Muscle layer of colon (tissue), 2 donors: ENCODE measurements around the gene TBXAS1.

Experiments
- H3K27ac ChIP-seq: one replicate; pipeline ENCODE4 v1.7.0; 2013; ENCODE audit warnings: low read depth, mild to moderate bottlenecking, low read length, moderate library complexity
- H3K27me3 ChIP-seq, 2 donors: one replicate each; pipeline ENCODE4 v1.7.0; 2013; ENCODE audit warnings: low read length in 2 of 2, mild to moderate bottlenecking in 2 of 2; ENCODE audit not compliant: insufficient read depth in 2 of 2, control insufficient read depth in 1 of 2
- H3K36me3 ChIP-seq: one replicate; pipeline ENCODE4 v1.7.0; 2013; ENCODE audit warnings: mild to moderate bottlenecking, low read length; ENCODE audit not compliant: insufficient read depth
- H3K4me1 ChIP-seq: one replicate; pipeline ENCODE4 v1.7.0; 2013; ENCODE audit warnings: mild to moderate bottlenecking, low read length; ENCODE audit not compliant: insufficient read depth
- H3K4me3 ChIP-seq, 2 donors: one replicate each; pipeline ENCODE4 v1.7.0; 2013; ENCODE audit warnings: low read length in 2 of 2, low read depth in 1 of 2, mild to moderate bottlenecking in 1 of 2, moderate library complexity in 1 of 2
- H3K9ac ChIP-seq: one replicate; pipeline ENCODE4 v1.7.0; 2013; ENCODE audit warnings: low read length
- H3K9me3 ChIP-seq: one replicate; pipeline ENCODE4 v1.7.0; 2013; ENCODE audit warnings: mild to moderate bottlenecking, low read length
- donor health status: abdominal sarcoma.
- donor health status: Adenocarcinoma of cecum.

TBXAS1 gene

GRCh38 chr7:139857791-139858190 lies 28.7 kb downstream of the TBXAS1 start:
- no peaks in the 10 kb centered on the region for H3K36me3 ChIP-seq
- no peaks in the 10 kb centered on the region for H3K9me3 ChIP-seq
- no peaks in the 10 kb centered on the region for H3K4me1 ChIP-seq
- no peak overlapping the region for H3K9ac ChIP-seq
- no peaks in the 10 kb centered on the region for H3K27me3 ChIP-seq
- H3K4me3 ChIP-seq: no peak overlapping the region
- no peak overlapping the region for H3K27ac ChIP-seq

DNA sequence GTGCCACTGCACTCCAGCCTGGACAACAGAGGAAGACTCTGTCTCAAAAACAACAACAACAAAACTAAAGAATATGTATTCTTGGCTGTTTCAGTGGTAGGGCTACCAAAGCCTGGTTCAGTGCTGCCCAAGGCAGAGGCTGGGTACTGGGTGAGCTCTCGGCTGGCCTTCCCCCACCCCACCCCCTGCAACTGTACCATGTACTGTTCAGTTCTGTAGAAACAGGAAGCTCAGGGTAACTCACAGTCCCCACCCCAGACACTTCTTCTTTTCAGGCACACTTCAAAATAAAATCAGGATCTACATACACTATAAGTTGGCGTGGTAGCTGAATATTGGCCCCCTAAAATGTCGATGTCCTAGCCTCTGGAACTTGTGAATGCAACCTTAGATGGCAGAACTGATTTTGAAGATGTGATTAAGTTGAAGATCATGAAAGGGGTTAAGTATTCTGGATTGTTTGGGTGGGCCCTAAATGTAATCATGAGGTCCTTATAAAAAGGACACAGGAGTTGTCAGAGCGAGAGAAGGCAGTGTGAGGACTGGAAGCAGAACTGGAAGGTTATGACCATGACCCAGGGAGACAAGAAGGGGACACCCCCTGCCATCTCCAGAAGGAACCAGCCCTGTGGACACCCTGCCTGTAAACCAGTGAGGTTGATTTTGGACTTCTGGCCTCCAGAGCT lies 31.2 kb downstream of the TBXAS1 start:
- no peak overlapping the region for H3K9ac ChIP-seq
- H3K36me3 ChIP-seq: no peaks in the 10 kb centered on the region
- H3K27me3 ChIP-seq: no peaks in the 10 kb centered on the region
- no peak overlapping the region for H3K4me3 ChIP-seq
- no peak overlapping the region for H3K27ac ChIP-seq
- no peaks in the 10 kb centered on the region for H3K4me1 ChIP-seq
- peaks cover 6% of the 10 kb centered on the region for H3K9me3 ChIP-seq

DNA sequence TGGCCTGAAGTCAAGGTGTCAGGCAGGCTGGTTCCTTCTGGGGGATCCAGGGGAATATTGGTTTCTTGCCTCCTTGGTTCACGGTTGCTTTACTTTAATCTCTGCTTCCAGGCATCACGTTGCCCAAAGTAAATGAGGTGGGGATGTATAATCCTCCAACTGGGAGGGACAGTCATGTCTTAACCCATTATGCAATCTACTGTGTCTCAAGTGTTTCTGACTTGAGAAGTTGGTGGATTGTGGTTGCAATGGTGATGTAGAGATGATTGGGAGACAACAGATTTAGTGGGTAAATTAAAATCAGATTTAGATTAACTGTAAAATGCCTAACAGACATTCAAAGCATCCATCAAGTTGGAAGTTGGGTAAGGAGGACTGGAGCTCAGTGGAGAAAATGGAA lies 32.7 kb downstream of the TBXAS1 start:
- H3K27me3 ChIP-seq: no peaks in the 10 kb centered on the region

GRCh38 chr7:139866047-139866837 lies 37.2 kb downstream of the TBXAS1 start:
- Histone ChIP-seq H3K9ac (no peak overlapping the region), H3K4me3 (no peak overlapping the region), H3K27ac (no peak overlapping the region), H3K4me1 (no peaks in the 10 kb centered on the region), H3K9me3 (peaks cover 7% of the 10 kb centered on the region), H3K27me3 (no peaks in the 10 kb centered on the region), H3K36me3 (no peaks in the 10 kb centered on the region)

More for the DNA sequence above, 32.7 kb downstream of the TBXAS1 start:
- Histone ChIP-seq H3K36me3 (no peaks in the 10 kb centered on the region), H3K4me1 (no peaks in the 10 kb centered on the region), H3K9me3 (peaks cover 7% of the 10 kb centered on the region), H3K9ac (no peak overlapping the region), H3K27ac (no peak overlapping the region), H3K4me3 (no peak overlapping the region)

- no peaks in the 10 kb centered on the region for H3K4me1 ChIP-seq
- no peak overlapping the region for H3K4me3 ChIP-seq
- H3K9ac ChIP-seq: no peak overlapping the region
- no peak overlapping the region for H3K27ac ChIP-seq
- H3K36me3 ChIP-seq: no peaks in the 10 kb centered on the region
- H3K9me3 ChIP-seq: peaks cover 7% of the 10 kb centered on the region
- no peaks in the 10 kb centered on the region for H3K27me3 ChIP-seq
Measured at GRCh38 chr7:139867847-139868246, 38.8 kb downstream of the TBXAS1 start.

- H3K9ac ChIP-seq: no peak overlapping the region
- peaks cover 5% of the 10 kb centered on the region for H3K9me3 ChIP-seq
- H3K36me3 ChIP-seq: no peaks in the 10 kb centered on the region
- no peaks in the 10 kb centered on the region for H3K27me3 ChIP-seq
- no peaks in the 10 kb centered on the region for H3K4me1 ChIP-seq
- no peak overlapping the region for H3K27ac ChIP-seq
- H3K4me3 ChIP-seq: no peak overlapping the region
Measured at GRCh38 chr7:139869886-139870285, 40.8 kb downstream of the TBXAS1 start.

- Histone ChIP-seq H3K4me3 (no peak overlapping the region), H3K9ac (no peak overlapping the region), H3K27me3 (no peaks in the 10 kb centered on the region), H3K9me3 (no peaks in the 10 kb centered on the region), H3K4me1 (no peaks in the 10 kb centered on the region), H3K27ac (no peak overlapping the region), H3K36me3 (no peaks in the 10 kb centered on the region)
Measured at GRCh38 chr7:139870380-139870779, 41.3 kb downstream of the TBXAS1 start.

- Histone ChIP-seq H3K9me3 (no peaks in the 10 kb centered on the region), H3K4me3 (no peak overlapping the region), H3K4me1 (no peaks in the 10 kb centered on the region), H3K9ac (no peak overlapping the region), H3K27ac (no peak overlapping the region), H3K36me3 (no peaks in the 10 kb centered on the region), H3K27me3 (no peaks in the 10 kb centered on the region)
Measured at GRCh38 chr7:139871331-139871730, 42.3 kb downstream of the TBXAS1 start.

GRCh38 chr7:139871820-139872219 lies 42.8 kb downstream of the TBXAS1 start:
- Histone ChIP-seq H3K4me1 (no peaks in the 10 kb centered on the region), H3K4me3 (no peak overlapping the region), H3K9me3 (no peaks in the 10 kb centered on the region), H3K36me3 (no peaks in the 10 kb centered on the region), H3K9ac (no peak overlapping the region), H3K27me3 (no peaks in the 10 kb centered on the region), H3K27ac (no peak overlapping the region)

- H3K27me3 ChIP-seq: no peaks in the 10 kb centered on the region
- H3K9me3 ChIP-seq: no peaks in the 10 kb centered on the region
- H3K4me1 ChIP-seq: no peaks in the 10 kb centered on the region
- no peak overlapping the region for H3K27ac ChIP-seq
- no peak overlapping the region for H3K9ac ChIP-seq
- no peak overlapping the region for H3K4me3 ChIP-seq
- H3K36me3 ChIP-seq: no peaks in the 10 kb centered on the region
Measured at GRCh38 chr7:139873593-139874301, 44.7 kb downstream of the TBXAS1 start.

DNA sequence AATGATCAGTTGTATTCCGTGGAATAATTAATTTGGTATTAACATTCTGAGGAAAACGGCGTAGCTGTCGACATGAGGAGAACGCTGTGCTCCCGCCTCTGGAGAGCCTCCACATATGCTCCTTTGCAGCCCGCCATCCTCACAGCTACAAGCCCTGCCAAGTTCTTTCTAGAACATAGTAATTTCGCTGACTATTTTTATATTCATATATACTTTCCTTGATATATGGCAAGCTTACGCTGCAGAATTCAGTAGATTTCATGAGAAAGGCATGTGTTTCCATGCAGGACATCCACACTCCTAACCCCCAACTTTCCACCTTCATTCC lies 45.2 kb downstream of the TBXAS1 start:
- Histone ChIP-seq H3K4me3 (no peak overlapping the region), H3K36me3 (no peaks in the 10 kb centered on the region), H3K4me1 (no peaks in the 10 kb centered on the region), H3K27me3 (no peaks in the 10 kb centered on the region), H3K9me3 (no peaks in the 10 kb centered on the region), H3K27ac (no peak overlapping the region), H3K9ac (no peak overlapping the region)
